Measurements from ENCODE around the gene NOTCH2. TPM values are rescaled to one million over a fixed set of nuclear protein-coding genes. Genes with fewer than 3 reads are reported as not detected.
A peak's percentile ranks its signal among the peaks of the same experiment; 100 is the strongest.

NOTCH2 gene
- total and polyA plus RNA-seq, 3 donors from 2014 or later, result 77.8 to 256 (median 173) TPM

GRCh38 chr1:119902775-119903442 lies 166.6 kb downstream of the NOTCH2 start:
- no peaks in the 10 kb centered on the region for H3K27me3 ChIP-seq
- no peak overlapping the region for H3K27ac ChIP-seq
- H3K4me3 ChIP-seq, result no peak overlapping the region
- no peaks in the 10 kb centered on the region for H3K36me3 ChIP-seq (ENCODE audit: low read depth, missing control alignments)
- 82 to 91% methylated on average over 3 to 4 of the region's 4 CpGs for WGBS, 2 donors
- H3K4me1 ChIP-seq, result no peaks in the 10 kb centered on the region
- TF ChIP-seq POLR2A (IDR thresholded peaks at IDR 0.05) (no peak), CTCF (IDR thresholded peaks at IDR 0.05) (no peak)
- DNase-seq, result no peak
- intact Hi-C loops (cut with DNase I; ENCODE audit: low total_unique reads), result no loop called here
- H3K9me3 ChIP-seq, result no peaks in the 10 kb centered on the region

GRCh38 chr1:119898981-119899720 lies 170.3 kb downstream of the NOTCH2 start:
- H3K4me3 ChIP-seq, result no peak overlapping the region
- H3K27me3 ChIP-seq, result no peaks in the 10 kb centered on the region
- intact Hi-C loops (cut with DNase I; ENCODE audit: low total_unique reads), result no loop called here
- H3K27ac ChIP-seq, result no peak overlapping the region
- no peaks in the 10 kb centered on the region for H3K36me3 ChIP-seq (ENCODE audit: low read depth, missing control alignments)
- H3K9me3 ChIP-seq, result no peaks in the 10 kb centered on the region
- no peak for TF ChIP-seq CTCF (IDR thresholded peaks at IDR 0.05)
- no peak for TF ChIP-seq POLR2A (IDR thresholded peaks at IDR 0.05)
- H3K4me1 ChIP-seq, result no peaks in the 10 kb centered on the region
- DNase-seq, result no peak
- 59 to 72% methylated on average over 3 of the region's 3 CpGs for WGBS, 2 donors

GRCh38 chr1:119898530-119898929 lies 170.9 kb downstream of the NOTCH2 start:
- WGBS, 2 donors, result 73 to 74% methylated on average over 2 of the region's 2 CpGs
- H3K27me3 ChIP-seq, result no peaks in the 10 kb centered on the region
- no peak for DNase-seq
- intact Hi-C loops (cut with DNase I; ENCODE audit: low total_unique reads), result no loop called here
- no peak for TF ChIP-seq POLR2A (IDR thresholded peaks at IDR 0.05)
- TF ChIP-seq CTCF (IDR thresholded peaks at IDR 0.05), result no peak
- no peaks in the 10 kb centered on the region for H3K36me3 ChIP-seq (ENCODE audit: low read depth, missing control alignments)
- H3K9me3 ChIP-seq, result no peaks in the 10 kb centered on the region
- no peaks in the 10 kb centered on the region for H3K4me1 ChIP-seq
- H3K4me3 ChIP-seq, result no peak overlapping the region
- no peak overlapping the region for H3K27ac ChIP-seq

GRCh38 chr1:119896303-119896702 lies 173.2 kb downstream of the NOTCH2 start, which contains the start of gene ADAM30:
Gene ADAM30 (minus strand): TSS chr1:119896515. CDS start chr1:119896336, 179 bp downstream.
- H3K4me1 ChIP-seq, result no peaks in the 10 kb centered on the region
- TF ChIP-seq CTCF (IDR thresholded peaks at IDR 0.05) (no peak), POLR2A (IDR thresholded peaks at IDR 0.05) (no peak)
- no peaks in the 10 kb centered on the region for H3K36me3 ChIP-seq (ENCODE audit: low read depth, missing control alignments)
- H3K27me3 ChIP-seq, result no peaks in the 10 kb centered on the region
- peak within 1 kb of the TSS; percentile 24 to 36 for H3K4me3 ChIP-seq
- 32 to 34% methylated on average over 22 to 24 of the region's 24 CpGs for WGBS, 2 donors
- DNase-seq, result no peak
- H3K27ac ChIP-seq, result no peak within 1 kb of the TSS
- intact Hi-C loops (cut with DNase I; ENCODE audit: low total_unique reads), result no loop called here
- H3K9me3 ChIP-seq, result no peaks in the 10 kb centered on the region
